ENCODE data around the gene KLHL36. TPM values are rescaled to one million over a fixed set of nuclear protein-coding genes. Genes with fewer than 3 reads are reported as not detected.

The KLHL36 gene
- 10 to 100 TPM; 15.6 to 33.9 (median 18.2) TPM for total RNA-seq

- H3K9me3 ChIP-seq, result no peaks in the 10 kb centered on the region
Measured at GRCh38 chr16:84647828-84648594, at the start of gene KLHL36. Gene KLHL36 (plus strand): TSS chr16:84648511. CDS start chr16:84650868, 2,357 bp downstream.

GRCh38 chr16:84599521-84600202 is 48.6 kb upstream of the KLHL36 start:
- Histone ChIP-seq H3K9me3 (no peaks in the 10 kb centered on the region), H3K27ac (peak overlapping the region; percentile 38 to 46 (median 42)), H3K36me3 (no peaks in the 10 kb centered on the region), H3K4me3 (no peak overlapping the region), H3K27me3 (no peaks in the 10 kb centered on the region), H3K4me1 (peaks cover 0 to 5% of the 10 kb centered on the region in 2 donors)
- ATAC-seq (peak in 1 of 2 donors; percentile 52), DNase-seq (peak in 1 of 2 donors; percentile 42)
- in situ Hi-C loops (cut with MboI; ENCODE audit: low sequenced_read_pairs in 4 of 4), result no loop called here
- intact Hi-C loops (cut with DNase I; ENCODE audit: low total_unique reads), result no loop called here
- TF ChIP-seq POLR2A (IDR thresholded peaks at IDR 0.05) (no peak), CTCF (IDR thresholded peaks at IDR 0.05 in 4 of 5, conservative IDR thresholded peaks at IDR 0.05 in 1 of 5) (no peak)

More at GRCh38 chr16:84647828-84648594, at the start of gene KLHL36:
- Histone ChIP-seq H3K4me3 (peak within 1 kb of the TSS; percentile 64 to 99 (median 83)), H3K4me1 (peaks cover 13 to 16% of the 10 kb centered on the region in 2 donors), H3K27ac (peak within 1 kb of the TSS; percentile 66 to 81 (median 76)), H3K36me3 (peaks cover 0 to 8% of the 10 kb centered on the region in 2 donors), H3K27me3 (no peaks in the 10 kb centered on the region)
- peak in 1 of 2 donors; percentile 57 for TF ChIP-seq POLR2A (IDR thresholded peaks at IDR 0.05)
- no peak for TF ChIP-seq CTCF (IDR thresholded peaks at IDR 0.05 in 4 of 5, conservative IDR thresholded peaks at IDR 0.05 in 1 of 5)
- peak; percentile 86 for ATAC-seq
- intact Hi-C loops (cut with DNase I; ENCODE audit: low total_unique reads), result no loop called here
- in situ Hi-C loops (cut with MboI; ENCODE audit: low sequenced_read_pairs in 4 of 4), result loop anchor here in 1 of 4 donors (25.0 kb wide), 1 partner anchor 314 kb away; no protein-coding TSS in a partner anchor
- DNase-seq, result peak in 1 of 2 donors; percentile 36

GRCh38 chr16:84600343-84601229 is 47.7 kb upstream of the KLHL36 start:
- no peaks in the 10 kb centered on the region for H3K27me3 ChIP-seq
- H3K4me3 ChIP-seq, result no peak overlapping the region
- intact Hi-C loops (cut with DNase I; ENCODE audit: low total_unique reads) (no loop called here), in situ Hi-C loops (cut with MboI; ENCODE audit: low sequenced_read_pairs in 4 of 4) (no loop called here)
- DNase-seq (no peak), ATAC-seq (no peak)
- H3K4me1 ChIP-seq, result peaks cover 0 to 5% of the 10 kb centered on the region in 2 donors
- H3K27ac ChIP-seq, result peak overlapping the region in 1 of 4 donors; percentile 7
- H3K9me3 ChIP-seq, result no peaks in the 10 kb centered on the region
- no peaks in the 10 kb centered on the region for H3K36me3 ChIP-seq
- TF ChIP-seq CTCF (IDR thresholded peaks at IDR 0.05 in 4 of 5, conservative IDR thresholded peaks at IDR 0.05 in 1 of 5) (no peak), POLR2A (IDR thresholded peaks at IDR 0.05) (no peak)

GRCh38 chr16:84603140-84603816 is 45.0 kb upstream of the KLHL36 start:
- H3K4me1 ChIP-seq, result peaks cover 0 to 5% of the 10 kb centered on the region in 2 donors
- no peaks in the 10 kb centered on the region for H3K9me3 ChIP-seq
- intact Hi-C loops (cut with DNase I; ENCODE audit: low total_unique reads) (no loop called here), in situ Hi-C loops (cut with MboI; ENCODE audit: low sequenced_read_pairs in 4 of 4) (no loop called here)
- peak; percentile 66 to 81 for DNase-seq
- no peaks in the 10 kb centered on the region for H3K27me3 ChIP-seq
- H3K36me3 ChIP-seq, result no peaks in the 10 kb centered on the region
- ATAC-seq, result peak; percentile 61 to 83
- TF ChIP-seq POLR2A (IDR thresholded peaks at IDR 0.05), result no peak
- TF ChIP-seq CTCF (IDR thresholded peaks at IDR 0.05 in 4 of 5, conservative IDR thresholded peaks at IDR 0.05 in 1 of 5), result no peak
- H3K4me3 ChIP-seq, result no peak overlapping the region
- peak overlapping the region; percentile 38 to 52 (median 42) for H3K27ac ChIP-seq
